GM18505 (cell line): ENCODE results near the gene EXOC3L2.

ENCODE experiments used
- ATAC-seq: cut with Tn5 transposase; IDR thresholded peaks from one replicate; pipeline ENCODE4 v1.9.1; 2021; ENCODE audit not compliant: unreplicated experiment
- POLR2A ChIP-seq: IDR thresholded peaks from 4 replicates; pipeline ENCODE4 v1.6.1; 2011; ENCODE audit warnings: borderline replicate concordance; ENCODE audit not compliant: insufficient read depth, insufficient read length; ENCODE audit errors: extremely low read depth

The EXOC3L2 gene

GRCh38 chr19:45195764-45196163 is 49.4 kb downstream of the EXOC3L2 start:
- ATAC-seq, result no peak
- TF ChIP-seq POLR2A, result no peak

- no peak for ATAC-seq
- no peak for TF ChIP-seq POLR2A
These were observed 53.8 kb downstream of the EXOC3L2 start for GRCh38 chr19:45191375-45191774.

GRCh38 chr19:45189971-45190370 is 55.2 kb downstream of the EXOC3L2 start:
- TF ChIP-seq POLR2A, result no peak
- ATAC-seq, result no peak

GRCh38 chr19:45187421-45188100 is 57.6 kb downstream of the EXOC3L2 start:
- TF ChIP-seq POLR2A, result no peak
- no peak for ATAC-seq

- ATAC-seq, result no peak
- TF ChIP-seq POLR2A, result no peak
These were observed 58.5 kb downstream of the EXOC3L2 start for GRCh38 chr19:45186509-45187334.

GRCh38 chr19:45184115-45184514 is 61.1 kb downstream of the EXOC3L2 start:
- TF ChIP-seq POLR2A, result no peak

GRCh38 chr19:45182758-45183157 is 62.4 kb downstream of the EXOC3L2 start:
- no peak for ATAC-seq
- no peak for TF ChIP-seq POLR2A

More at GRCh38 chr19:45184115-45184514, 61.1 kb downstream of the EXOC3L2 start:
- ATAC-seq, result no peak

GRCh38 chr19:45180936-45181335 is 64.3 kb downstream of the EXOC3L2 start:
- ATAC-seq, result no peak
- TF ChIP-seq POLR2A, result no peak

GRCh38 chr19:45179892-45180370 is 65.3 kb downstream of the EXOC3L2 start:
- ATAC-seq, result no peak
- TF ChIP-seq POLR2A, result no peak

GRCh38 chr19:45179072-45179891 is 65.9 kb downstream of the EXOC3L2 start:
- peak; percentile 15 for TF ChIP-seq POLR2A

GRCh38 chr19:45178262-45179071 is 66.7 kb downstream of the EXOC3L2 start, which contains the start of gene BLOC1S3:
TSS of gene BLOC1S3 (plus strand) at chr19:45178784. CDS start at chr19:45179297, 513 bp downstream.
- peak; percentile 83 for TF ChIP-seq POLR2A
- ATAC-seq, result peak; percentile 74

More at GRCh38 chr19:45179072-45179891, 65.9 kb downstream of the EXOC3L2 start:
- no peak for ATAC-seq

GRCh38 chr19:45177817-45178261 is 67.4 kb downstream of the EXOC3L2 start, which contains the start of gene TRAPPC6A:
TSS of gene TRAPPC6A (minus strand) at chr19:45178237. CDS start at chr19:45178218, 19 bp downstream.
- TF ChIP-seq POLR2A, result peak; percentile 60
- ATAC-seq, result no peak
